Measurements from ENCODE around the gene SIRPD.

Gene SIRPD

DNA sequence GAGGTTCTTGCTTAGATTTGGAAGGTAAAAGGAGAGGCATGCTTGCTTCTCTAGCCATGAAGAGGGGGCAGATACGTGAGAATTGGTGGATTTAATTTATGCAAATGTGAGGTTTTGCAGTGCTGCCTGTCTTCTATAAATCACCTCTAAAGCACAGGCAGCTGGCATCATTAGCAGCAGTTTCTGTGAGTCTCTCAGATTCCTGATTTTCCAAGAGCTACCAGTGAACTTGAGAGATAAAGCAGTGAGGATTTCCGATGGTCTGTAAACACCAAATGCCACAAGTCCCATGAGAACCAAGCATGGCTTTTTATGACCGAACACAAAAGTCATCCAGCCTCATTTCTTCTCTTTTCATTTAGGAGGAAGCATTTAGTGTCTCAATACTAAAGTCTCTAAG is 63.1 kb downstream of the SIRPD start:
- Mint-ChIP-seq H3K4me3 (no peak overlapping the region), H3K27me3 (ENCODE audit: low read depth) (peaks cover 56% of the 10 kb centered on the region), H3K9me3 (peaks cover 3% of the 10 kb centered on the region), H3K4me1 (ENCODE audit: low read depth) (peaks cover 9% of the 10 kb centered on the region), H3K36me3 (ENCODE audit: low read depth) (no peaks in the 10 kb centered on the region), H3K27ac (no peak overlapping the region)

DNA sequence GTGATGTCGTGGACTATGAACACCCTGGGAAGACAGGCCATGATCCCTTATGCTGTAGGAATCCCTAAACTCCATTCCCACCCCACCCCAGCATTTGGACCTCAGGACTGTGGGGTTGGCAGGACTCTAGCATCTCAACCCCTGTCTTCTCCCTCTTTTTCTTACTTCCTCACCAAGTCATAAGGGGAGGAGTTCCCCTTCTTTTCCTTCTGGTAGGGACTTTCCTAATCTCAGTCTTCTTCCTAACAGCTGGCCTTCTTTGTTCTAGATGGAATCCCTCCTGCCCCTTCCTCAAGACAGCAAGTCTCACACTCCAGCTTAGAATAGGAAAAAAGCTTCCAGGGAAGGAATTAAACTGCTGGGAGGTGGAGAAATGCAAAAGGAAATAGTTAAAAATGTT is 64.0 kb downstream of the SIRPD start:
- peaks cover 3% of the 10 kb centered on the region for H3K9me3 Mint-ChIP-seq
- no peak overlapping the region for H3K27ac Mint-ChIP-seq
- peaks cover 9% of the 10 kb centered on the region for H3K4me1 Mint-ChIP-seq (ENCODE audit: low read depth)
- peaks cover 47% of the 10 kb centered on the region for H3K27me3 Mint-ChIP-seq (ENCODE audit: low read depth)
- H3K4me3 Mint-ChIP-seq = no peak overlapping the region
- no peaks in the 10 kb centered on the region for H3K36me3 Mint-ChIP-seq (ENCODE audit: low read depth)

DNA sequence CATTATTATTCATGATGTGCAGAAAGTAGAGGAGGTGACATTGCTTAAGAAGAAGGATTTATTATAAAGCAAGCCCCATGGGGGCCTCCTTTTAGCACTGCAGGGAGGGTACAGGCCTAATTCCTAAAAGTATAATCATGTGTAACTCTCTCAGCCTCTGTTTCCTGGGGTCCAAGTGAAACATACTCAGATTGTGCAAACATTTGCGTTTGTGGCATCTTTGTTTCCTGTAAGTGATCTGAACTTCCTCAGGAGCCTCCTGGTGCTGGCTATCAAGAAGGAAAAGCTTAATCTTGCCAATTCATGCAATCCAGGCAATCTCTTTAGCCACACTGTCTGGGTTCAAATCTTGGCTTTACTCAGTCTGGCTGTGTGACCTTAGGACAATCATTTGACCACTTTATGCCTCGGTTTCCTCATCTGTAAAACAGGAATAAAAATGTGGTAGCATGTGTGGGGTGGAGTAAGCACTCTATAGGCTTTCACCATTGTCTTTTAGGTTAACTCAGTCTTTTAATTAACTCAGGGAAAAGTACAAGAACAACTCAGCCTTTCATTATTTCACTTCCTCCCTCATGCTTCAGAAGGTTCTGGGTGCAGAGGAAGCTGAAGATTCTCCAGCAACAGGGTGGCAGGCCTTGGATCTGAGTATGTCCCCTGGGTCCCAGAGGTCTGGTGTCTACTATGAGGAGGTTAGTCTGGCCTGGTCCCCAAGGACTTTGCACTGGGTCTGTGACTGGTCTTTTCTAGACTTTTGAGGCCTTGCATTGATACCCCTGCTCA is 65.5 kb downstream of the SIRPD start:
- H3K27ac Mint-ChIP-seq = no peak overlapping the region
- peaks cover 9% of the 10 kb centered on the region for H3K4me1 Mint-ChIP-seq (ENCODE audit: low read depth)
- no peaks in the 10 kb centered on the region for H3K36me3 Mint-ChIP-seq (ENCODE audit: low read depth)
- no peak overlapping the region for H3K4me3 Mint-ChIP-seq
- H3K9me3 Mint-ChIP-seq = peaks cover 3% of the 10 kb centered on the region
- H3K27me3 Mint-ChIP-seq (ENCODE audit: low read depth) = peaks cover 43% of the 10 kb centered on the region

DNA sequence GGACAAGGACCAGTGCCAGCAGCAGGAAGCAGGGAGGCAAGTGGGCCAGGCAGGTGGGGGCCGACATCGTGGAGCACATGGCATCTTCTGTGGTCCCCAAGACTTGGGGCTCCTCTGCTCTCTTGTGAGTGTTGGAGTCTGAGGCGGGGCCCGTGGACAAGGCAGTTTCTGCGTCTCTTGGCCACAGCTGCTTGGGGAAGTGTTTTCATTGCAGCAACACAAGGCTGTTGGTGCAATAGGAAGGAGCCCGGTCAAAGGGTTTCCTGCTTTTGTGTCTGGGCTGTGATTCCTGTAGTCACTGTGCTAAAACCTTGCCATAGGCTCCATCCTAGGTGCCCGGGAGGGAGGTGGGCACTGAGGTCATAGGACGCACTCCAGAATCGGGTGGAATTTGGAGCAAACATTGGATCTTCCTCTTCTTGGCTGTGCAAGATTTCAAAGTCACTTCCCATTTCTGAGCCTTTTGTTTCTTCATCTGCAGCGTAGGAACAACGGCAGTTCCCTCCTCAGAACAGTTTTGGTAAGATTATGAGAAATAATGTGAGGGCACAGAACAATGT is 66.1 kb downstream of the SIRPD start, which contains the start of gene SIRPB2:
SIRPB2 (minus strand) TSS at position 140 of the 560 bp plus-strand sequence; CDS start at position 79, 61 bp downstream.
- peaks cover 9% of the 10 kb centered on the region for H3K4me1 Mint-ChIP-seq (ENCODE audit: low read depth)
- no peaks in the 10 kb centered on the region for H3K36me3 Mint-ChIP-seq (ENCODE audit: low read depth)
- H3K27ac Mint-ChIP-seq = no peak within 1 kb of the TSS
- peaks cover 3% of the 10 kb centered on the region for H3K9me3 Mint-ChIP-seq
- peaks cover 42% of the 10 kb centered on the region for H3K27me3 Mint-ChIP-seq (ENCODE audit: low read depth)
- H3K4me3 Mint-ChIP-seq = no peak within 1 kb of the TSS

DNA sequence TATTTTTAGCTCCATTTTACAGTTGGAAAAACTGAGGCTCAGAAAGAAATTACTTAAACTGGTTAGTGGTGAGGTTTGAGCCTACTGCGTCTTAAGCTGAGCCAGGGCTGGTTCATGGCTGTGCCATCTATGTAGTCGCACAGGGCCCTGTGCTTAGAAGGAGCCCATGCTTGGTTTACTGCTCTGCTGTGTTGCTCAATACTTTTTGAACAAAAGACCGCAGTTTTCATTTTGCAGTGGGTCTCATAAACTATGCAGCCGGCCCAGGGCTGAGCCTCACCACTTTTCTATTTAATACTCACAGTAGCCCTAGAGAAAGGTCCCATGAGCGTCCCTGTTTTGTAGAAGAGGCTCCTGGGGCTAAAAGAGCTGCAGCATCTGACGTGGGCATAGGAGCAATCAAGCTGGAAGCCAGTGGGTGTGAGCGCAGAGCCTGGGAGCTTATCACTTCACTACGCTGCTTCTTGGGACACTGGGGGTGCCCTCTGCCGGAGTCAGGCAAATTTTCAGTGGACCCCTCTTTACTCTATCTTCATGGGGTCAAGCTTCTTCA is 66.8 kb downstream of the SIRPD start:
- peaks cover 36% of the 10 kb centered on the region for H3K27me3 Mint-ChIP-seq (ENCODE audit: low read depth)

DNA sequence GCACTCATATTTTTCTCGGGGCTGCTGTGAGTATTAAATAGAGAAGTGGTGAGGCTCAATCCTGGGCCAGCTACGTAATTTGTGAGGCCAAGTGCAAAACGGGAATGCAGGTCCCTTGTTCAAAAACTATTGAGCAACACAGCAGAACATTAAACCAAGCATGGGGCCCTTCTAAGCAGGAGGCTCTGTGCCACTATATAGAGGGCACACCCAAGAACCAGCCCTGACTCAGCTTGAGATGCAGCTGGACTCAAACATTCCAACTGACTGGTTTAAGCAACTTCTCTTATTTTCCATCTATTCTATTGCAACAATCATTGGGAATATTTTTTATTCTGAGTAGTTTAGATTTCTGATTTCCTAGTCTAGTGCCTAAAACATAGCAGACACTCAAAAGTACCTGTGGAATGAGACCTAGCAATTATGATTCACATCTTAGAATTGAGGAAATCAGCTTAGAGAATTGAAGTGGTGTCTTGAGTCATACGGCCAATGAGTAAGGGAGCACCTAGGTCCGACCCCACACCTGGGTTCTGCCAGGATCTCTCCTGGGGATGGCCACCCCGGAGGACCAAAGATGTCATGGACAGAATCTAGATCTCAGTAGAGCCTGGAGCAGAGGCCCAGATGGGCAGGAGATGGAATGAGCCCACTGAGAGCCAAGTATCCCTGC is 67.6 kb downstream of the SIRPD start:
- Mint-ChIP-seq H3K4me3 (no peak overlapping the region), H3K9me3 (peaks cover 3% of the 10 kb centered on the region), H3K4me1 (ENCODE audit: low read depth) (peaks cover 9% of the 10 kb centered on the region), H3K27ac (no peak overlapping the region), H3K27me3 (ENCODE audit: low read depth) (peaks cover 36% of the 10 kb centered on the region), H3K36me3 (ENCODE audit: low read depth) (no peaks in the 10 kb centered on the region)

More for the DNA sequence above, 66.8 kb downstream of the SIRPD start:
- H3K27ac Mint-ChIP-seq = no peak overlapping the region
- H3K9me3 Mint-ChIP-seq = peaks cover 3% of the 10 kb centered on the region
- no peaks in the 10 kb centered on the region for H3K36me3 Mint-ChIP-seq (ENCODE audit: low read depth)
- H3K4me1 Mint-ChIP-seq (ENCODE audit: low read depth) = peaks cover 9% of the 10 kb centered on the region
- H3K4me3 Mint-ChIP-seq = no peak overlapping the region

DNA sequence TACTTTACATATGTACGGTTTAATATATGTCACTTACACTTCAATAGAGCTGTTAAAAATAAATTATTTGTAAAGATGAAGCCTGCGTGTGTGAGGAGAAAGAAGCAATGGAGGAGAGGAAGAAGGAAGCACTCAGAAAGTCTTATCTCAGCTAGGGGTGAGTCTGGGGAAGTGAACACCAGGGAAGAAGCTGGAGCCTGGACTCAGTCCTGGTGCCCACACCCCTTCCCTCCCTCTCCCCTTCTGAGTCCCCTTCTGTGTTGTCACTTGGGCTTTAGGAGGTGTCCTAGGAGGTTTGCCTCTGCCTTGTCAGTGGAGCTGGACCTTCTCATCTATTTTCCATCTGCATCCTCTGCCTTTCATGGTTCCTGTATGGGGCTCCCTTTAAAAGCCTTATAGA is 68.2 kb downstream of the SIRPD start:
- Mint-ChIP-seq H3K27ac (no peak overlapping the region), H3K36me3 (ENCODE audit: low read depth) (no peaks in the 10 kb centered on the region), H3K4me1 (ENCODE audit: low read depth) (peaks cover 9% of the 10 kb centered on the region), H3K9me3 (peaks cover 3% of the 10 kb centered on the region), H3K27me3 (ENCODE audit: low read depth) (peaks cover 38% of the 10 kb centered on the region), H3K4me3 (no peak overlapping the region)

DNA sequence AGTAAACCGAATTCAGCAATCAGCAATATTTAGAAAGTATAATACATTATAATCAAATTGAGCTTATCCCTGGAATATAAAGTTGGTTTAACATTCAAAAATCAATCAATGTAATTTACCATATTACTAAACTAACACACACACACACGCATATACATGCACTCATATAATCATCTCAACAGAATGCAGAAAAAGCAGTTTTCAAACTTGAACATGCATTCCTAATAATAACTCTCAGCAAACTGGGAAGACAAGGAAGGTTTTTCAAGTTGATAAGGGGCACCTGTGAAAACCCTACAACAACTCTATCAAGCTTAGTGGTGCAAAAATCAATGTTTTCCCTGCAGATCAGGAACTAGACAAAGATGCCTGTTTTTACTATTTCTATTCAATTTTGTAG is 70.9 kb downstream of the SIRPD start:
- H3K4me3 Mint-ChIP-seq = no peak overlapping the region
- H3K4me1 Mint-ChIP-seq (ENCODE audit: low read depth) = peaks cover 2% of the 10 kb centered on the region
- H3K27ac Mint-ChIP-seq = no peak overlapping the region
- H3K27me3 Mint-ChIP-seq (ENCODE audit: low read depth) = peaks cover 52% of the 10 kb centered on the region
- H3K36me3 Mint-ChIP-seq (ENCODE audit: low read depth) = no peaks in the 10 kb centered on the region
- H3K9me3 Mint-ChIP-seq = no peaks in the 10 kb centered on the region

DNA sequence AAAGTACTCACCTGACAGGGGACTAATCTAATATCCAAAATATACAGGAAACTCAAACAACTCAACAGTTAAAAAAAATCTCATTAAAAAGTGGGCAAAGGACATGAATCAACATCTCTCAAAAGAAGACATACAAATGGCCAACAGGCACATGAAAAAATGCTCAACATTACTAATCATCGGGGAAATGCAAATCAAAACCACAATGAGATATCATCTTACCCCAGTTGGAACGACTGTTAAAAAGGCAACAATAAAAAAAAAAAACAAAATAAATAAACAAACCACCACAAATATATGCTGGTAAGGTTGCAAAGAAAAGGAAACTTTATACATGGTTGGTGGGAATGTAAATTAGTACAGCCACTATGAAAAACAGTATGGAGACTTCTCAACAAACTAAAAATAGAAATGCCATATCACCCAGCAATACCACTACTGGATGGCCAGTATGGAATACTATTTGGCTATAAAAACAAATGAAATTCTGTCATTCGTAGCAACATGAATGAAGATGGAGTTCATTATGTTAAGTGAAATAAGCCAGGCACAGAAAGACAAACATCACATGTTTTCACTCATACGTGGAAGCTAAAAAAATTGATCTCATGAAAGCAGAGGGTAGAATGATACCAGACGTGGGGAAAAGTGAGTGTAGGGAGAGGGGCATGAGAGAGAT is 72.9 kb downstream of the SIRPD start:
- H3K4me3 Mint-ChIP-seq = no peak overlapping the region

More for the DNA sequence above, 72.9 kb downstream of the SIRPD start:
- Mint-ChIP-seq H3K27me3 (ENCODE audit: low read depth) (peaks cover 56% of the 10 kb centered on the region), H3K36me3 (ENCODE audit: low read depth) (no peaks in the 10 kb centered on the region), H3K9me3 (no peaks in the 10 kb centered on the region), H3K4me1 (ENCODE audit: low read depth) (no peaks in the 10 kb centered on the region), H3K27ac (no peak overlapping the region)

Data from T-helper 1 cell treated with Interleukin-12 subunit alpha and Interleukin-12 subunit beta and Interleukin-4 antibody, amounts not matched to agents 30 μg/mL and 1 μg/mL, for 36 hours (primary cell).